PC-3 (cell line): ENCODE results near the gene RCCD1. TPM values are rescaled to one million over a fixed set of nuclear protein-coding genes. Genes with fewer than 3 reads are reported as not detected.
A peak's percentile ranks its signal among the peaks of the same experiment; 100 is the strongest.

Experiments used
- ATAC-seq: fragments of 200-7000 bp; cut with Tn5 transposase; 2 replicates; pipeline ENCODE4 v1.9.1; 2020; ENCODE audit warnings: mild to moderate bottlenecking, moderate library complexity
- BruUV-seq: library from RNA; stranded (reverse); fragments of 400-500 nt; replicated peaks from 2 replicates; lab custom pipeline; 2021; lab: Mats Ljungman, UMichigan
- CTCF ChIA-PET: fragments of 300-600 bp; sonication (Branson Sonifier 250); formaldehyde crosslinking; loops from one replicate; lab custom pipeline; 2022; ENCODE audit warnings: antibody characterized with exemption; lab: Charles Lee
- POLR2A ChIA-PET: fragments of 300-600 bp; sonication (Branson Sonifier 250); formaldehyde crosslinking; loops from one replicate; lab custom pipeline; 2022; ENCODE audit warnings: antibody characterized with exemption; ENCODE audit not compliant: unreplicated experiment; lab: Charles Lee
- DNase-seq: peaks from one replicate; pipeline ENCODE4 v3.0.0-alpha.2; 2015
- H2AFZ ChIP-seq: fragments of 300-600 bp; sonication (generic); 2 replicates; pipeline ENCODE4 v1.6.0; 2016; ENCODE audit warnings: antibody characterized with exemption, low read length
- H3F3A ChIP-seq: fragments of 300-600 bp; sonication (generic); one replicate; pipeline ENCODE4 v1.6.0; 2017; ENCODE audit warnings: antibody characterized with exemption, low read length, control low read depth, mild to moderate bottlenecking; ENCODE audit not compliant: unreplicated experiment
- H3K27ac ChIP-seq: fragments of 300-600 bp; sonication (generic); 2 replicates; pipeline ENCODE4 v1.5.1; 2016; ENCODE audit warnings: mild to moderate bottlenecking, low read length
- H3K27me3 ChIP-seq: fragments of 300-600 bp; sonication (generic); 2 replicates; pipeline ENCODE4 v1.6.1; 2016; ENCODE audit warnings: low read length, mixed read lengths
- H3K36me3 ChIP-seq: fragments of 300-600 bp; sonication (generic); 2 replicates; pipeline ENCODE4 v1.6.1; 2016; ENCODE audit warnings: low read depth, mixed run types, low read length, mixed read lengths
- H3K4me1 ChIP-seq: fragments of 300-600 bp; sonication (generic); 2 replicates; pipeline ENCODE4 v1.5.1; 2016; ENCODE audit warnings: low read length; ENCODE audit not compliant: insufficient read depth
- H3K4me2 ChIP-seq: fragments of 300-600 bp; sonication (generic); 2 replicates; pipeline ENCODE4 v1.6.0; 2016; ENCODE audit warnings: low read length
- H3K4me3 ChIP-seq: fragments of 300-600 bp; sonication (generic); 2 replicates; pipeline ENCODE4 v1.5.1; 2016; ENCODE audit warnings: mild to moderate bottlenecking, low read length, mixed read lengths
- H3K79me2 ChIP-seq: fragments of 300-600 bp; sonication (generic); 2 replicates; pipeline ENCODE4 v1.6.1; 2017; ENCODE audit warnings: low read length, mixed read lengths
- H3K9ac ChIP-seq: fragments of 300-600 bp; sonication (generic); 2 replicates; pipeline ENCODE4 v1.6.0; 2016; ENCODE audit warnings: mild to moderate bottlenecking, low read length
- H3K9me2 ChIP-seq: fragments of 300-600 bp; sonication (generic); replicated peaks from 2 replicates; pipeline ENCODE4 v1.6.1; 2016; ENCODE audit warnings: mixed run types, low read length, mixed read lengths
- H3K9me3 ChIP-seq: fragments of 300-600 bp; sonication (generic); 2 replicates; pipeline ENCODE4 v1.6.1; 2016; ENCODE audit warnings: low read length, mixed read lengths
- H4K20me1 ChIP-seq: fragments of 300-600 bp; sonication (generic); 2 replicates; pipeline ENCODE4 v1.6.1; 2016; ENCODE audit warnings: low read length, mixed read lengths
- CTCF ChIP-seq: fragments of 300-600 bp; sonication (generic); conservative IDR thresholded peaks from 2 replicates; pipeline ENCODE4 v1.5.1; 2017; ENCODE audit warnings: antibody characterized with exemption, low read depth, mild to moderate bottlenecking, low read length
- EZH2 ChIP-seq: fragments of 300-600 bp; sonication (generic); IDR thresholded peaks from one replicate; pipeline ENCODE4 v1.6.1; 2017; ENCODE audit warnings: antibody characterized with exemption, mild to moderate bottlenecking, low read length; ENCODE audit not compliant: unreplicated experiment
- EZH2phosphoT487 ChIP-seq: fragments of 300-600 bp; sonication (generic); IDR thresholded peaks from 2 replicates; pipeline ENCODE4 v1.6.1; 2018; ENCODE audit warnings: mild to moderate bottlenecking, antibody characterized with exemption, low read length, borderline replicate concordance
- intact Hi-C: fragments of 100-400 bp; cut with micrococcal nuclease; formaldehyde crosslinking; loops from 2 replicates; pipeline ENCODE4 v1.9.0; 2023
- total RNA-seq: library from RNA; depleted of rRNA; stranded (reverse); fragments of >200 nt; gene quantifications from 2 replicates; pipeline ENCODE4 v1.2.3, GENCODE V29; 2014

The RCCD1 gene
- total RNA-seq, 1 experiment from 2014 or later = 9.2 TPM

DNA sequence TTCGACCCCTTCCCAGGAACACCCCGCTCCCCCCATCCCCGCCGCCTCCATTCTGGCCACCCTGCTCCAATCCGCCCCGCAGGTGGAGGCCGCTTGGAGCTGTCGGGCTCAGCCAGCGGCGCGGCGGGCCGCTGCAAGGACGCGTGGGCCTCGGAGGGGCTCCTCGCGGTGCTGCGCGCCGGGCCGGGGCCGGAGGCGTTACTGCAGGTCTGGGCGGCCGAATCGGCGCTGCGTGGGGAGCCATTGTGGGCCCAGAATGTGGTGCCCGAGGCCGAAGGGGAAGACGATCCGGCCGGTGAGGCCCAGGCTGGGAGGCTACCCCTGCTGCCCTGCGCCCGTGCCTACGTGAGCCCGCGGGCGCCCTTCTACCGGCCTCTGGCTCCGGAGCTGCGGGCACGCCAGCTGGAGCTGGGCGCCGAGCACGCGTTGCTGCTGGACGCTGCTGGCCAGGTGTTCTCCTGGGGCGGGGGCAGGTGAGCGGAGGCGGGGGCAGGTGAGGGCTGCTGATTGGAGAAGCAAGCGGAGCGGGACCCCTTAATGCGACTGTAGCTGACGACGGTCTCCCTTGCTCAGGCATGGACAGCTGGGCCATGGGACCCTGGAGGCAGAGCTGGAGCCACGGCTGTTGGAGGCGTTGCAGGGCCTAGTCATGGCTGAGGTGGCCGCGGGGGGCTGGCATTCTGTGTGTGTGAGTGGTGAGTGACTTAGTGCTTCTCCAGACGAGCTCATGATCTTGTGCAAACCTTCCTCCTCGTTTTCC, 2.5 kb downstream of the RCCD1 start:
- Histone ChIP-seq H3K9ac (peak overlapping the region; percentile 67), H3K4me3 (peak overlapping the region; percentile 77), H3K27ac (no peak overlapping the region), H2AFZ (peak overlapping the region; percentile 67), H3F3A (no peaks in the 10 kb centered on the region), H3K36me3 (peaks cover 2% of the 10 kb centered on the region; the same call in 1 of the 2 replicates), H3K9me3 (no peaks in the 10 kb centered on the region), H3K4me1 (peaks cover 19% of the 10 kb centered on the region), H3K4me2 (peak overlapping the region; percentile 82), H3K27me3 (no peaks in the 10 kb centered on the region), H3K9me2 (no peaks in the 10 kb centered on the region), H4K20me1 (no peaks in the 10 kb centered on the region), H3K79me2 (peaks cover 10% of the 10 kb centered on the region)
- POLR2A ChIA-PET = interaction anchor here (0.7 to 0.9 kb wide), 2 partner anchors 64 to 170 kb away, joined by 3 to 6 read pairs; no protein-coding TSS in a partner anchor
- peak; percentile 24 for DNase-seq
- peak; percentile 16 for ATAC-seq
- intact Hi-C loops = loop anchor here (2.0 to 5.0 kb wide), 3 partner anchors 35 to 76 kb away; partner anchors contain the start of genes PRC1 and VPS33B
- CTCF ChIA-PET = interaction anchor here (0.6 to 1.8 kb wide), 9 partner anchors 22 to 1638 kb away, joined by 3 to 10 read pairs (median 4); partner anchors contain the start of genes HDDC3, UNC45A and VPS33B
- BruUV-seq = no TSS peak
- no peak for TF ChIP-seq EZH2
- TF ChIP-seq CTCF = no peak
- TF ChIP-seq EZH2phosphoT487 = no peak

DNA sequence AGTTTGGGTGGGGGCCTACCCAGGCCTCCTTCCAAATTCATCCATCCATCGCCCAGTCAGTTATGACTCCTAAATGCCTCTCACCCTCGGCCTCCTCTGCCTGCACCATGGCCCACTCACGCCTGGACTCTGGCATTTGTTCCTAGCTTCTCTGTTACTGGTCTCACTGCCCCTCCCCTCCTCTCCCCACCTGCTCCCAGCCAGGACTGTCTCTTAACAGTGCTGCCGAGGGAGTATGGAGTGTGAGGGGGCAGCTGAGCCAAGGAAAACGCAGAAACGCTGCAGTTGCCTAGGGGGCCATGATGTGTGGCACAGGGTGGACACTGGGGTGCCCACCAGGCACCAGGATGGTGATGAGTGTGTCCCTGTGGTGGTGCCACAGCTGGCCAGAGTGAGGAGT, 3.1 kb downstream of the RCCD1 start:
- H3K27ac ChIP-seq = no peak overlapping the region
- DNase-seq = no peak
- H3K9ac ChIP-seq = no peak overlapping the region
- peak overlapping the region; percentile 77; the same call in 1 of the 2 replicates for H3K4me3 ChIP-seq
- H2AFZ ChIP-seq = peak overlapping the region; percentile 67; the same call in 1 of the 2 replicates
- intact Hi-C loops = loop anchor here (2.0 to 5.0 kb wide), 3 partner anchors 35 to 75 kb away; partner anchors contain the start of genes PRC1 and VPS33B
- no peaks in the 10 kb centered on the region for H3K27me3 ChIP-seq
- H3K4me2 ChIP-seq = peak overlapping the region; percentile 82
- BruUV-seq = no TSS peak
- H3K79me2 ChIP-seq = peaks cover 10% of the 10 kb centered on the region
- peaks cover 19% of the 10 kb centered on the region for H3K4me1 ChIP-seq
- H3K9me2 ChIP-seq = no peaks in the 10 kb centered on the region
- CTCF ChIA-PET = interaction anchor here (0.6 to 1.8 kb wide), 4 partner anchors 23 to 1639 kb away, joined by 3 to 10 read pairs (median 6); partner anchors contain the start of genes HDDC3 and UNC45A
- TF ChIP-seq EZH2 = no peak
- no peak for TF ChIP-seq CTCF
- TF ChIP-seq EZH2phosphoT487 = no peak
- no peaks in the 10 kb centered on the region for H4K20me1 ChIP-seq
- no peaks in the 10 kb centered on the region for H3F3A ChIP-seq
- ATAC-seq = no peak
- H3K36me3 ChIP-seq = peaks cover 2% of the 10 kb centered on the region; the same call in 1 of the 2 replicates
- POLR2A ChIA-PET = interaction anchor here (0.7 to 0.9 kb wide), 2 partner anchors 64 to 169 kb away, joined by 3 to 6 read pairs; no protein-coding TSS in a partner anchor
- no peaks in the 10 kb centered on the region for H3K9me3 ChIP-seq
